Ishikawa (cell line): ENCODE measurements around the gene ART4.

Experiments used
- TEAD4 ChIP-seq: IDR thresholded peaks from 2 replicates; pipeline ENCODE4 v1.6.1; 2012

Gene ART4

DNA sequence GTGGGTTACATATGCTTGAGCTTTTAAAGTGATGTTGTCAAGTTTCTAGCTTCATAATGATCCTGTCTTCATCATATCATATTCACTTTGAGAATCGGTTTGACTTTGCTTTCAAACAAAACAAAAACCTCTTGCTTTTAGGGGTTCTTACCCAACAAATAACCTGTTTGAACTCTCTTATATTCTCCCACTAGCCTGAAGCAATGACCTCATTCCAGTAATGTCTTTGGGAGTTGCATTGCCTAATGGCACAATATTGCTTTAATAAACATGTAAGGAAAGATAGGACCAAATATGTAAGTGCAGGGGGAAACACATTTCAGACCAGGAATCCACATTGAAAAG is 67.7 kb downstream of the ART4 start:
- TF ChIP-seq TEAD4 = no peak
